Neural cell (in vitro differentiated cells): ENCODE data around the gene CHN1. TPM values are rescaled to one million over a fixed set of nuclear protein-coding genes. Genes with fewer than 3 reads are reported as not detected.

Experiments
- H2AFZ ChIP-seq: fragments of 200-600, 300-800 bp; sonication (generic), shearing (Covaris generic); 2 replicates; pipeline ENCODE4 v1.6.0; 2014; ENCODE audit warnings: low read depth, mild to moderate bottlenecking, antibody characterized with exemption, low read length, moderate library complexity
- H3F3A ChIP-seq: fragments of 200-600 bp; shearing (Covaris generic); 2 replicates; pipeline ENCODE4 v1.6.1; 2016; ENCODE audit warnings: mild to moderate bottlenecking, moderate library complexity, mixed read lengths, antibody characterized with exemption, low read length; ENCODE audit not compliant: insufficient read depth, poor library complexity, severe bottlenecking
- H3K27ac ChIP-seq: fragments of 200-600, 300-800 bp; sonication (generic), shearing (Covaris generic); 2 replicates; pipeline ENCODE4 v1.5.1; 2014; ENCODE audit warnings: mild to moderate bottlenecking, low read length, moderate library complexity
- H3K27me3 ChIP-seq: fragments of 300-800, 200-600 bp; sonication (generic), shearing (Covaris generic); 2 replicates; pipeline ENCODE4 v1.6.0; 2014; ENCODE audit warnings: mild to moderate bottlenecking, low read depth, low read length, moderate library complexity; ENCODE audit not compliant: insufficient read depth
- H3K36me3 ChIP-seq: fragments of 300-800, 200-600 bp; sonication (generic), shearing (Covaris generic); 2 replicates; pipeline ENCODE4 v1.5.1; 2014; ENCODE audit warnings: mild to moderate bottlenecking, antibody characterized with exemption, low read length, moderate library complexity; ENCODE audit not compliant: insufficient read depth
- H3K4me2 ChIP-seq: fragments of 300-800, 200-600 bp; sonication (generic), shearing (Covaris generic); 2 replicates; pipeline ENCODE4 v1.6.0; 2014; ENCODE audit warnings: mild to moderate bottlenecking, low read length
- H3K4me3 ChIP-seq: fragments of 300-800, 200-600 bp; sonication (generic), shearing (Covaris generic); 2 replicates; pipeline ENCODE4 v1.5.1; 2014; ENCODE audit warnings: mild to moderate bottlenecking, low read length, moderate library complexity
- H3K79me2 ChIP-seq: fragments of 200-600 bp; shearing (Covaris generic); replicated peaks from 2 replicates; pipeline ENCODE4 v1.6.0; 2014; ENCODE audit warnings: mild to moderate bottlenecking, low read length, moderate library complexity; ENCODE audit not compliant: insufficient read depth
- H3K9ac ChIP-seq: fragments of 300-800, 200-600 bp; sonication (generic), shearing (Covaris generic); 2 replicates; pipeline ENCODE4 v1.6.1; 2016; ENCODE audit warnings: mild to moderate bottlenecking, low read length, mixed read lengths
- H3K9me2 ChIP-seq: fragments of 200-600 bp; shearing (Covaris generic); 2 replicates; pipeline ENCODE4 v1.6.1; 2016; ENCODE audit warnings: mild to moderate bottlenecking, low read length, mixed read lengths; ENCODE audit not compliant: insufficient read depth
- H3K9me3 ChIP-seq: fragments of 200-600, 300-800 bp; sonication (generic), shearing (Covaris generic); 2 replicates; pipeline ENCODE4 v1.6.1; 2016; ENCODE audit warnings: mild to moderate bottlenecking, mixed run types, low read length, moderate library complexity, mixed read lengths
- H4K20me1 ChIP-seq: fragments of 200-600 bp; shearing (Covaris generic); 2 replicates; pipeline ENCODE4 v1.6.1; 2016; ENCODE audit warnings: mild to moderate bottlenecking, mixed run types; ENCODE audit not compliant: insufficient read depth
- CTCF ChIP-seq: fragments of 450-650 bp; IDR thresholded peaks from 2 replicates; pipeline ENCODE4 v1.5.1; 2014; ENCODE audit warnings: antibody characterized with exemption, mild to moderate bottlenecking, moderate library complexity; ENCODE audit not compliant: poor library complexity, severe bottlenecking
- EP300 ChIP-seq: fragments of 450-650 bp; conservative IDR thresholded peaks from 2 replicates; pipeline ENCODE4 v1.6.1; 2014; ENCODE audit warnings: antibody characterized with exemption, mild to moderate bottlenecking, moderate library complexity; ENCODE audit not compliant: poor library complexity, severe bottlenecking
- EZH2 ChIP-seq: fragments of 200-600, 300-800 bp; shearing (Covaris generic), sonication (generic); IDR thresholded peaks from 2 replicates; pipeline ENCODE4 v1.6.1; 2014; ENCODE audit warnings: antibody characterized with exemption, low read length, borderline replicate concordance, mild to moderate bottlenecking; ENCODE audit not compliant: insufficient read depth, poor library complexity, severe bottlenecking
- MXI1 ChIP-seq: fragments of 450-650 bp; conservative IDR thresholded peaks from 2 replicates; pipeline ENCODE4 v1.6.1; 2014; ENCODE audit warnings: antibody characterized with exemption, mild to moderate bottlenecking; ENCODE audit not compliant: poor library complexity, severe bottlenecking
- POLR2AphosphoS5 ChIP-seq: IDR thresholded peaks from 2 replicates; pipeline ENCODE4 v1.6.1; 2012
- RAD21 ChIP-seq: fragments of 450-650 bp; conservative IDR thresholded peaks from 2 replicates; pipeline ENCODE4 v1.6.1; 2014; ENCODE audit warnings: antibody characterized with exemption, mild to moderate bottlenecking, moderate library complexity
- REST ChIP-seq: IDR thresholded peaks from 2 replicates; pipeline ENCODE4 v1.6.1; 2012; ENCODE audit warnings: borderline replicate concordance
- TAF1 ChIP-seq: IDR thresholded peaks from 2 replicates; pipeline ENCODE4 v1.6.1; 2012; ENCODE audit warnings: low read depth
- polyA plus RNA-seq: library from polyadenylated mRNA; depleted of rRNA; stranded (reverse); fragments of >200 nt; gene quantifications from 2 replicates; pipeline ENCODE4 v1.2.3, GENCODE V29; 2014

CHN1 gene
- polyA plus RNA-seq, 1 donor from 2014 or later, result 133 TPM

- TF ChIP-seq CTCF (no peak), POLR2AphosphoS5 (peak; percentile 18), MXI1 (peak; percentile 5)
- H4K20me1 ChIP-seq, result no peaks in the 10 kb centered on the region
- H3K9me2 ChIP-seq, result no peaks in the 10 kb centered on the region
- H2AFZ ChIP-seq, result peak overlapping the region; percentile 7
- H3K4me3 ChIP-seq, result peak overlapping the region; percentile 61
- H3K4me2 ChIP-seq, result peak overlapping the region; percentile 74
- H3K9me3 ChIP-seq, result no peaks in the 10 kb centered on the region
- peak overlapping the region; percentile 49 for H3K27ac ChIP-seq
- no peaks in the 10 kb centered on the region for H3K27me3 ChIP-seq
- H3K9ac ChIP-seq, result peak overlapping the region; percentile 46
- H3K36me3 ChIP-seq, result no peaks in the 10 kb centered on the region
- H3K79me2 ChIP-seq, result peaks cover 7% of the 10 kb centered on the region
- H3F3A ChIP-seq, result no peaks in the 10 kb centered on the region
These were observed 157.9 kb downstream of the CHN1 start for GRCh38 chr2:174846941-174847938.

- no peaks in the 10 kb centered on the region for H3K27me3 ChIP-seq
- H3K4me3 ChIP-seq, result peak overlapping the region; percentile 61
- no peak overlapping the region for H3K27ac ChIP-seq
- no peak for TF ChIP-seq CTCF
- TF ChIP-seq MXI1, result no peak
- TF ChIP-seq REST, result no peak
- no peak for TF ChIP-seq TAF1
- TF ChIP-seq EP300, result no peak
- TF ChIP-seq RAD21, result no peak
- TF ChIP-seq EZH2, result no peak
- H4K20me1 ChIP-seq, result no peaks in the 10 kb centered on the region
- H3K79me2 ChIP-seq, result peaks cover 6% of the 10 kb centered on the region
- no peaks in the 10 kb centered on the region for H3F3A ChIP-seq
- H3K9ac ChIP-seq, result no peak overlapping the region
- no peaks in the 10 kb centered on the region for H3K36me3 ChIP-seq
- no peak overlapping the region for H2AFZ ChIP-seq
- H3K4me2 ChIP-seq, result peak overlapping the region; percentile 74
- H3K9me3 ChIP-seq, result no peaks in the 10 kb centered on the region
- H3K9me2 ChIP-seq, result no peaks in the 10 kb centered on the region
These were observed 159.0 kb downstream of the CHN1 start for GRCh38 chr2:174846218-174846617.
